PC-9 (cell line): ENCODE results near the gene SLC15A1. TPM values are rescaled to one million over a fixed set of nuclear protein-coding genes. Genes with fewer than 3 reads are reported as not detected.
"Not testable (repeated sequence)": the region's sequence is repeated elsewhere in the genome, so short reads cannot be mapped to it uniquely, and the experiment has no call there.

Experiments
- BruUV-seq: library from RNA; stranded (reverse); fragments of 400-500 nt; replicated peaks from 2 replicates; lab custom pipeline; 2021; lab: Mats Ljungman, UMichigan
- CTCF ChIA-PET: fragments of 300-600 bp; sonication (Branson Sonifier 250); formaldehyde crosslinking; loops from one replicate; lab custom pipeline; 2022; ENCODE audit warnings: antibody characterized with exemption; lab: Charles Lee
- POLR2A ChIA-PET: fragments of 300-600 bp; sonication (Branson Sonifier 250); formaldehyde crosslinking; loops from one replicate; lab custom pipeline; 2022; ENCODE audit warnings: antibody characterized with exemption; ENCODE audit not compliant: unreplicated experiment; lab: Charles Lee
- DNase-seq, 2 experiments: peaks; one replicate each; pipeline versions ENCODE4 v3.0.0 to v3.0.0-alpha.2; 2015 to 2022; ENCODE audit warnings: mixed read lengths in 1 of 2
- H2AFZ ChIP-seq: fragments of 200-600 bp; sonication (generic); 2 replicates; pipeline ENCODE4 v1.8.1; 2017; ENCODE audit warnings: antibody characterized with exemption
- H3F3A ChIP-seq: fragments of 200-600 bp; sonication (generic); 2 replicates; pipeline ENCODE4 v1.8.1; 2017; ENCODE audit warnings: antibody characterized with exemption, mild to moderate bottlenecking, low read depth; ENCODE audit not compliant: insufficient read depth
- H3K27ac ChIP-seq: fragments of 200-600 bp; sonication (generic); 2 replicates; pipeline ENCODE4 v1.6.1; 2016; ENCODE audit warnings: mixed run types
- H3K27me3 ChIP-seq: fragments of 200-600 bp; sonication (generic); 2 replicates; pipeline ENCODE4 v1.6.1; 2016; ENCODE audit warnings: low read depth, mixed run types; ENCODE audit not compliant: insufficient read depth
- H3K36me3 ChIP-seq: fragments of 200-600 bp; sonication (generic); 2 replicates; pipeline ENCODE4 v1.6.1; 2016; ENCODE audit warnings: low read depth, mixed run types
- H3K4me1 ChIP-seq: fragments of 200-600 bp; sonication (generic); replicated peaks from 2 replicates; pipeline ENCODE4 v1.6.1; 2016; ENCODE audit warnings: mixed run types; ENCODE audit not compliant: insufficient read depth
- H3K4me2 ChIP-seq: fragments of 200-600 bp; sonication (generic); 2 replicates; pipeline ENCODE4 v1.6.1; 2017; ENCODE audit warnings: mixed run types
- H3K4me3 ChIP-seq: fragments of 200-600 bp; sonication (generic); 2 replicates; pipeline ENCODE4 v1.6.1; 2016; ENCODE audit warnings: mixed run types
- H3K79me2 ChIP-seq: fragments of 200-600 bp; sonication (generic); 2 replicates; pipeline ENCODE4 v1.6.1; 2017; ENCODE audit warnings: low read depth, mixed run types
- H3K9me2 ChIP-seq: fragments of 200-600 bp; sonication (generic); 2 replicates; pipeline ENCODE4 v1.8.1; 2017; ENCODE audit warnings: mild to moderate bottlenecking; ENCODE audit not compliant: insufficient read depth
- H3K9me3 ChIP-seq: fragments of 200-600 bp; sonication (generic); 2 replicates; pipeline ENCODE4 v1.8.1; 2016; ENCODE audit warnings: low read depth; ENCODE audit not compliant: insufficient read depth
- H4K20me1 ChIP-seq: fragments of 200-600 bp; sonication (generic); 2 replicates; pipeline ENCODE4 v1.8.1; 2017; ENCODE audit not compliant: insufficient read depth
- CTCF ChIP-seq: fragments of 200-600 bp; sonication (generic); conservative IDR thresholded peaks from 2 replicates; pipeline ENCODE4 v1.6.1; 2017; ENCODE audit warnings: mixed run types, antibody characterized with exemption, mild to moderate bottlenecking, moderate library complexity
- EZH2 ChIP-seq: fragments of 200-600 bp; sonication (generic); IDR thresholded peaks from 2 replicates; pipeline ENCODE4 v1.8.0; 2017; ENCODE audit warnings: antibody characterized with exemption, low read depth
- intact Hi-C: fragments of 100-400 bp; cut with micrococcal nuclease; formaldehyde crosslinking; loops from one replicate; pipeline ENCODE4 v1.10.0; 2022; ENCODE audit not compliant: unreplicated experiment
- total RNA-seq: library from RNA; stranded (reverse); gene quantifications from 2 replicates; pipeline ENCODE4 v1.2.3, GENCODE V29; 2021

Gene SLC15A1
- total RNA-seq, 1 experiment from 2014 or later = 0.55 TPM

GRCh38 chr13:98641075-98641474 lies 111.4 kb downstream of the SLC15A1 start:
- BruUV-seq = no TSS peak
- no peaks in the 10 kb centered on the region for H4K20me1 ChIP-seq
- no peak for DNase-seq
- H3K27me3 ChIP-seq = no peaks in the 10 kb centered on the region
- no peaks in the 10 kb centered on the region for H3F3A ChIP-seq
- POLR2A ChIA-PET = no interaction called here
- no peak overlapping the region for H3K4me3 ChIP-seq
- intact Hi-C loops = no loop called here
- no peaks in the 10 kb centered on the region; the same call in 1 of the 2 replicates for H3K9me3 ChIP-seq
- CTCF ChIA-PET = no interaction called here
- TF ChIP-seq EZH2 (no peak), CTCF (no peak)
- no peak overlapping the region for H3K4me2 ChIP-seq
- no peak overlapping the region for H3K27ac ChIP-seq
- no peaks in the 10 kb centered on the region for H3K4me1 ChIP-seq
- H3K36me3 ChIP-seq = no peaks in the 10 kb centered on the region
- no peak overlapping the region for H2AFZ ChIP-seq
- H3K9me2 ChIP-seq = no peaks in the 10 kb centered on the region
- no peaks in the 10 kb centered on the region for H3K79me2 ChIP-seq

GRCh38 chr13:98639785-98640184 lies 112.7 kb downstream of the SLC15A1 start:
- H3K79me2 ChIP-seq, intact Hi-C loops, H3K36me3 ChIP-seq, H3K27me3 ChIP-seq, BruUV-seq, H4K20me1 ChIP-seq, POLR2A ChIA-PET, H3K9me2 ChIP-seq, H2AFZ ChIP-seq, H3K4me1 ChIP-seq, H3K27ac ChIP-seq, H3K9me3 ChIP-seq, H3F3A ChIP-seq, H3K4me3 ChIP-seq, DNase-seq, CTCF ChIA-PET, H3K4me2 ChIP-seq: not testable (repeated sequence)

- H3K27ac ChIP-seq, H3K4me3 ChIP-seq, H3K9me2 ChIP-seq, BruUV-seq, H3F3A ChIP-seq, CTCF ChIA-PET, POLR2A ChIA-PET, intact Hi-C loops, H4K20me1 ChIP-seq, H3K9me3 ChIP-seq, H3K27me3 ChIP-seq, H3K4me2 ChIP-seq, H2AFZ ChIP-seq, H3K4me1 ChIP-seq, H3K79me2 ChIP-seq, H3K36me3 ChIP-seq, DNase-seq: not testable (repeated sequence)
Observed at GRCh38 chr13:98638352-98638751, 114.1 kb downstream of the SLC15A1 start.

Other genes starting within 250 kb of the SLC15A1 start
- gene STK24, start 175.6 kb downstream of the SLC15A1 start, total RNA-seq = 134 and 139 TPM in 2 replicates
- 53.4 and 69.5 TPM in 2 replicates for gene DOCK9, start 225.4 kb upstream of the SLC15A1 start, total RNA-seq